ENCODE data around the gene MRPS2. TPM values are rescaled to one million over a fixed set of nuclear protein-coding genes. Genes with fewer than 3 reads are reported as not detected.
"Not testable (repeated sequence)": the region's sequence is repeated elsewhere in the genome, so short reads cannot be mapped to it uniquely, and the experiment has no call there.

MRPS2 gene
- total RNA-seq = 10 to 100 TPM; 40.6 to 54.9 TPM

- H3K27me3 Mint-ChIP-seq (ENCODE audit: low read depth) = no peaks in the 10 kb centered on the region
- DNase-seq = peak; percentile 91 to 93
- peaks cover 17% of the 10 kb centered on the region for H3K4me1 Mint-ChIP-seq (ENCODE audit: low read depth)
- H3K4me3 Mint-ChIP-seq = peak within 1 kb of the TSS; percentile 90 to 98
- H3K27ac Mint-ChIP-seq = peak within 1 kb of the TSS; percentile 46
- peak; percentile 96 for ATAC-seq (replicated peaks in 1 of 2)
- H3K36me3 Mint-ChIP-seq (ENCODE audit: insufficient read depth in 2 of 2) = peaks cover 2 to 8% of the 10 kb centered on the region in 2 donors
- H3K9me3 Mint-ChIP-seq = no peaks in the 10 kb centered on the region
These were observed at the start of gene MRPS2 for GRCh38 chr9:135500525-135501260. Gene MRPS2, plus strand, starts transcription at chr9:135500682. Its CDS starts 29 bp downstream, at chr9:135500711.

- no peak overlapping the region for H3K4me3 Mint-ChIP-seq
- H3K27ac Mint-ChIP-seq = no peak overlapping the region
These were observed 49.5 kb upstream of the MRPS2 start for GRCh38 chr9:135450956-135451355.

GRCh38 chr9:135451909-135452308 is 48.6 kb upstream of the MRPS2 start:
- H3K9me3 Mint-ChIP-seq; DNase-seq; H3K4me1 Mint-ChIP-seq (ENCODE audit: low read depth); H3K27ac Mint-ChIP-seq; H3K4me3 Mint-ChIP-seq; H3K36me3 Mint-ChIP-seq (ENCODE audit: insufficient read depth in 2 of 2); ATAC-seq (replicated peaks in 1 of 2): not testable (repeated sequence)
- peaks cover 13% of the 10 kb centered on the region for H3K27me3 Mint-ChIP-seq (ENCODE audit: low read depth)

More at GRCh38 chr9:135450956-135451355, 49.5 kb upstream of the MRPS2 start:
- no peak for ATAC-seq (replicated peaks in 1 of 2)
- H3K27me3 Mint-ChIP-seq (ENCODE audit: low read depth) = peaks cover 13% of the 10 kb centered on the region
- no peaks in the 10 kb centered on the region for H3K9me3 Mint-ChIP-seq
- no peak for DNase-seq
- peaks cover 2% of the 10 kb centered on the region for H3K4me1 Mint-ChIP-seq (ENCODE audit: low read depth)
- no peaks in the 10 kb centered on the region for H3K36me3 Mint-ChIP-seq (ENCODE audit: insufficient read depth in 2 of 2)

GRCh38 chr9:135454737-135455136 is 45.7 kb upstream of the MRPS2 start:
- no peak for ATAC-seq (replicated peaks in 1 of 2)
- no peaks in the 10 kb centered on the region for H3K36me3 Mint-ChIP-seq (ENCODE audit: insufficient read depth in 2 of 2)
- no peak overlapping the region for H3K4me3 Mint-ChIP-seq
- peaks cover 18% of the 10 kb centered on the region for H3K27me3 Mint-ChIP-seq (ENCODE audit: low read depth)
- H3K4me1 Mint-ChIP-seq (ENCODE audit: low read depth) = no peaks in the 10 kb centered on the region
- H3K9me3 Mint-ChIP-seq = no peaks in the 10 kb centered on the region
- no peak for DNase-seq
- no peak overlapping the region for H3K27ac Mint-ChIP-seq

- H3K36me3 Mint-ChIP-seq (ENCODE audit: insufficient read depth in 2 of 2) = no peaks in the 10 kb centered on the region
- no peak overlapping the region for H3K27ac Mint-ChIP-seq
- no peak for DNase-seq
- no peaks in the 10 kb centered on the region for H3K4me1 Mint-ChIP-seq (ENCODE audit: low read depth)
- no peak for ATAC-seq (replicated peaks in 1 of 2)
- no peaks in the 10 kb centered on the region for H3K9me3 Mint-ChIP-seq
- peaks cover 26% of the 10 kb centered on the region for H3K27me3 Mint-ChIP-seq (ENCODE audit: low read depth)
- H3K4me3 Mint-ChIP-seq = no peak overlapping the region
These were observed 45.0 kb upstream of the MRPS2 start for GRCh38 chr9:135455401-135456030.

- Mint-ChIP-seq H3K4me3 (no peak overlapping the region), H3K27ac (no peak overlapping the region), H3K4me1 (ENCODE audit: low read depth) (no peaks in the 10 kb centered on the region), H3K27me3 (ENCODE audit: low read depth) (peaks cover 35% of the 10 kb centered on the region), H3K36me3 (ENCODE audit: insufficient read depth in 2 of 2) (no peaks in the 10 kb centered on the region), H3K9me3 (no peaks in the 10 kb centered on the region)
- no peak for ATAC-seq (replicated peaks in 1 of 2)
- DNase-seq = no peak
These were observed 43.9 kb upstream of the MRPS2 start for GRCh38 chr9:135456436-135457104.

GRCh38 chr9:135458478-135458877 is 42.0 kb upstream of the MRPS2 start:
- not testable (repeated sequence) for ATAC-seq (replicated peaks in 1 of 2); DNase-seq; H3K4me1 Mint-ChIP-seq (ENCODE audit: low read depth)

GRCh38 chr9:135461936-135462335 is 38.5 kb upstream of the MRPS2 start:
- DNase-seq (no peak), ATAC-seq (replicated peaks in 1 of 2) (no peak)
- H3K4me3 Mint-ChIP-seq = no peak overlapping the region
- no peak overlapping the region for H3K27ac Mint-ChIP-seq
- H3K4me1 Mint-ChIP-seq (ENCODE audit: low read depth) = no peaks in the 10 kb centered on the region
- no peaks in the 10 kb centered on the region for H3K9me3 Mint-ChIP-seq
- H3K27me3 Mint-ChIP-seq (ENCODE audit: low read depth) = peaks cover 29% of the 10 kb centered on the region
- H3K36me3 Mint-ChIP-seq (ENCODE audit: insufficient read depth in 2 of 2) = no peaks in the 10 kb centered on the region

More at GRCh38 chr9:135458478-135458877, 42.0 kb upstream of the MRPS2 start:
- H3K9me3 Mint-ChIP-seq; H3K4me3 Mint-ChIP-seq; H3K27ac Mint-ChIP-seq; H3K36me3 Mint-ChIP-seq (ENCODE audit: insufficient read depth in 2 of 2): not testable (repeated sequence)
- H3K27me3 Mint-ChIP-seq (ENCODE audit: low read depth) = peaks cover 42% of the 10 kb centered on the region

GRCh38 chr9:135463140-135463539 is 37.3 kb upstream of the MRPS2 start:
- Mint-ChIP-seq H3K9me3 (no peaks in the 10 kb centered on the region), H3K4me1 (ENCODE audit: low read depth) (peaks cover under 1% of the 10 kb centered on the region), H3K27me3 (ENCODE audit: low read depth) (peaks cover 34% of the 10 kb centered on the region), H3K27ac (no peak overlapping the region), H3K36me3 (ENCODE audit: insufficient read depth in 2 of 2) (no peaks in the 10 kb centered on the region), H3K4me3 (no peak overlapping the region)
- no peak for DNase-seq
- no peak for ATAC-seq (replicated peaks in 1 of 2)

GRCh38 chr9:135464181-135464580 is 36.3 kb upstream of the MRPS2 start:
- Mint-ChIP-seq H3K36me3 (ENCODE audit: insufficient read depth in 2 of 2) (no peaks in the 10 kb centered on the region), H3K27me3 (ENCODE audit: low read depth) (peaks cover 45% of the 10 kb centered on the region), H3K4me3 (no peak overlapping the region), H3K4me1 (ENCODE audit: low read depth) (peaks cover 11% of the 10 kb centered on the region), H3K9me3 (no peaks in the 10 kb centered on the region), H3K27ac (no peak overlapping the region)
- ATAC-seq (replicated peaks in 1 of 2) (no peak), DNase-seq (no peak)

GRCh38 chr9:135468854-135469521 is 31.5 kb upstream of the MRPS2 start:
- peak overlapping the region; percentile 51 to 79 for H3K4me3 Mint-ChIP-seq
- peaks cover 34% of the 10 kb centered on the region for H3K27me3 Mint-ChIP-seq (ENCODE audit: low read depth)
- H3K27ac Mint-ChIP-seq = peak overlapping the region; percentile 73

GRCh38 chr9:135471791-135472640 is 28.5 kb upstream of the MRPS2 start:
- H3K36me3 Mint-ChIP-seq (ENCODE audit: insufficient read depth in 2 of 2) = no peaks in the 10 kb centered on the region
- H3K27me3 Mint-ChIP-seq (ENCODE audit: low read depth) = peaks cover 53% of the 10 kb centered on the region
- no peak overlapping the region for H3K27ac Mint-ChIP-seq
- no peak for DNase-seq
- H3K9me3 Mint-ChIP-seq = no peaks in the 10 kb centered on the region
- no peak overlapping the region for H3K4me3 Mint-ChIP-seq
- peaks cover 20% of the 10 kb centered on the region for H3K4me1 Mint-ChIP-seq (ENCODE audit: low read depth)
- ATAC-seq (replicated peaks in 1 of 2) = no peak

More at GRCh38 chr9:135468854-135469521, 31.5 kb upstream of the MRPS2 start:
- H3K36me3 Mint-ChIP-seq (ENCODE audit: insufficient read depth in 2 of 2) = no peaks in the 10 kb centered on the region
- ATAC-seq (replicated peaks in 1 of 2) = peak; percentile 94 to 98
- peaks cover 20% of the 10 kb centered on the region for H3K4me1 Mint-ChIP-seq (ENCODE audit: low read depth)
- H3K9me3 Mint-ChIP-seq = no peaks in the 10 kb centered on the region
- peak; percentile 70 to 75 for DNase-seq

Measured in activated T-cell treated with anti-CD3 and anti-CD28 coated beads, Interleukin-2, amount 50 U/mL, for 72 hours (primary cell).